Mucosa of gallbladder (tissue), 1 donor: ENCODE results near the gene DTNB. TPM values are rescaled to one million over a fixed set of nuclear protein-coding genes. Genes with fewer than 3 reads are reported as not detected.

Experiments used
- DNase-seq: peaks from one replicate; pipeline ENCODE4 v3.0.0-alpha.2; 2020; ENCODE audit warnings: low spot score
- total RNA-seq: library from RNA; stranded (reverse); gene quantifications from one replicate; pipeline ENCODE4 v1.2.1, GENCODE V29; 2021
- donor health status: DM: no; HTN: no; CAD: no.

The DTNB gene
- total RNA-seq, 1 donor from 2014 or later = 35.9 TPM

GRCh38 chr2:25499157-25499556 lies 174.2 kb downstream of the DTNB start:
- no peak for DNase-seq

- no peak for DNase-seq
Observed at GRCh38 chr2:25497918-25498407, 175.4 kb downstream of the DTNB start.

GRCh38 chr2:25497229-25497917 lies 176.0 kb downstream of the DTNB start:
- no peak for DNase-seq

- no peak for DNase-seq
Observed at GRCh38 chr2:25494616-25495015, 178.8 kb downstream of the DTNB start.

- no peak for DNase-seq
Observed at GRCh38 chr2:25493207-25493606, 180.2 kb downstream of the DTNB start.

GRCh38 chr2:25492726-25493125 lies 180.7 kb downstream of the DTNB start:
- DNase-seq = no peak

GRCh38 chr2:25491966-25492532 lies 181.3 kb downstream of the DTNB start:
- no peak for DNase-seq

- DNase-seq = no peak
Observed at GRCh38 chr2:25491003-25491696, 182.2 kb downstream of the DTNB start.

GRCh38 chr2:25490217-25490616 lies 183.2 kb downstream of the DTNB start:
- no peak for DNase-seq

- no peak for DNase-seq
Observed at GRCh38 chr2:25489631-25490030, 183.7 kb downstream of the DTNB start.

- DNase-seq = no peak
Observed at GRCh38 chr2:25483607-25484266, 189.6 kb downstream of the DTNB start.

GRCh38 chr2:25482341-25482740 lies 191.0 kb downstream of the DTNB start:
- no peak for DNase-seq

- DNase-seq = no peak
Observed at GRCh38 chr2:25481381-25482300, 191.7 kb downstream of the DTNB start.

- DNase-seq = no peak
Observed at GRCh38 chr2:25480561-25480960, 192.8 kb downstream of the DTNB start.

- DNase-seq = no peak
Observed at GRCh38 chr2:25479761-25480160, 193.6 kb downstream of the DTNB start.

- no peak for DNase-seq
Observed at GRCh38 chr2:25478736-25479135, 194.6 kb downstream of the DTNB start.

GRCh38 chr2:25473758-25474340 lies 199.5 kb downstream of the DTNB start:
- DNase-seq = no peak

GRCh38 chr2:25473131-25473530 lies 200.2 kb downstream of the DTNB start:
- no peak for DNase-seq

GRCh38 chr2:25470806-25471205 lies 202.6 kb downstream of the DTNB start:
- DNase-seq = no peak

GRCh38 chr2:25467743-25468142 lies 205.6 kb downstream of the DTNB start:
- DNase-seq = no peak

- no peak for DNase-seq
Observed at GRCh38 chr2:25462021-25462420, 211.4 kb downstream of the DTNB start.
